ENCODE measurements around the gene ASB6. TPM values are rescaled to one million over a fixed set of nuclear protein-coding genes. Genes with fewer than 3 reads are reported as not detected.

Gene ASB6
- polyA plus RNA-seq, 2 donors: 14.4 to 15.1 TPM

DNA sequence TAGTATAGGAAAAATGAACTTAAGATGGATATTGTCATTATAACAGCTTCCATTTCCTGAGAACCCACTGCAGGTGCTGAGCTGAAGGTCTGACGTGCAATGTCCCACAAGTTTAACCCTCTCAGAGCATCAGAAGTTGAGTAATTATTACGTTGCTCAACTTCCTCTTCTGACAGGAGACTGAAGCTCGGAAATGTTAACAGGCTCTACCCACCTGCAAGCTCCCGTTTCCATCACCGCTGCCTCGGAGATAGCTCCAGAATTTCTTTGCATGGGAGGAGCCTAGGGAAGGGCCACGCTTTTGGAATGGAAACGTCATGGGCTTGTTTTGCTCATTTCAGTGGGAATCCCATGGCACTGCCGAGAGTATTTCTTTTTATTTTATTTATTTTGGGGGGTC is 17.0 kb downstream of the ASB6 start:
- 31 to 33% methylated on average over 9 of the region's 9 CpGs for WGBS, 2 donors
- Histone ChIP-seq H3K27ac (ENCODE audit: low read depth in 2 of 2, low read length in 1 of 2) (no peak overlapping the region), H3K4me3 (ENCODE audit: low read depth in 1 of 2, low read length in 2 of 2) (no peak overlapping the region), H3K27me3 (ENCODE audit: control insufficient read depth in 1 of 2, insufficient read depth in 2 of 2, low read length in 2 of 2) (peaks cover 0 to 2% of the 10 kb centered on the region in 2 donors), H3K36me3 (ENCODE audit: control insufficient read depth in 2 of 2, insufficient read depth in 2 of 2, low read length in 1 of 2) (no peaks in the 10 kb centered on the region), H3K9me3 (ENCODE audit: control insufficient read depth in 2 of 2, insufficient read depth in 1 of 2, low read depth in 1 of 2, low read length in 1 of 2) (no peaks in the 10 kb centered on the region), H3K4me1 (ENCODE audit: control insufficient read depth in 2 of 2, insufficient read depth in 2 of 2, low read length in 1 of 2) (peaks cover 10 to 15% of the 10 kb centered on the region in 2 donors)

DNA sequence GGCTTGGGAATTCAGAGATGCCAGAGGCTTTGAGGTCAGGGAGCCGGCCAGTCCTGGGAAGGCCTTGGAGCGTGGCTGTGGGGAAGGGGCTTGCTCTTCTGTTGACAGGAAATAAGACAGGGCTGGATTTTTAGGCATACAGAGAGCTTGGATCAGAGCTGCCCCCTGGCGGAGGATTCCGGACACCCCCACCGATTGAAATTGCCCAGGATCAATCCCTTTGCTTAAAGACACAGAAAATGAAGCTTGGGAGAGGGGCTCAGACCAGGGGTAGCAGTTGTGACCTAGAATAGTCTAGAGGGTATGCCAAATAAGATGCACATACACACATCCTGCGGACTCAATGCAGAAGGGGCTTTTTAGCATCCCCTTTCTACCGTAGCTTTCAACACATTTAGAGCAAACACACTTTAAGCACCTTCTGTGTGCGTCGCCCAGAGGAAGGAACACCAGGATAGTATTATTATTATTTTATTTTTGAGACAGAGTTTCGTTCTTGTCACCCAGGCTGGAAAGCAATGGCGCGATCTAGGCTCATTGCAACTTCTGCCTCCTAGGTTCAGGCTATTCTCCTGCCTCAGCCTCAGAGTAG is 17.7 kb downstream of the ASB6 start:
- peaks cover 10 to 15% of the 10 kb centered on the region in 2 donors for H3K4me1 ChIP-seq (ENCODE audit: control insufficient read depth in 2 of 2, insufficient read depth in 2 of 2, low read length in 1 of 2)
- 34 to 37% methylated on average over 12 of the region's 12 CpGs for WGBS, 2 donors
- no peak overlapping the region for H3K27ac ChIP-seq (ENCODE audit: low read depth in 2 of 2, low read length in 1 of 2)
- H3K9me3 ChIP-seq (ENCODE audit: control insufficient read depth in 2 of 2, insufficient read depth in 1 of 2, low read depth in 1 of 2, low read length in 1 of 2): no peaks in the 10 kb centered on the region
- no peak overlapping the region for H3K4me3 ChIP-seq (ENCODE audit: low read depth in 1 of 2, low read length in 2 of 2)
- peaks cover 0 to 5% of the 10 kb centered on the region in 2 donors for H3K27me3 ChIP-seq (ENCODE audit: control insufficient read depth in 1 of 2, insufficient read depth in 2 of 2, low read length in 2 of 2)
- H3K36me3 ChIP-seq (ENCODE audit: control insufficient read depth in 2 of 2, insufficient read depth in 2 of 2, low read length in 1 of 2): no peaks in the 10 kb centered on the region

DNA sequence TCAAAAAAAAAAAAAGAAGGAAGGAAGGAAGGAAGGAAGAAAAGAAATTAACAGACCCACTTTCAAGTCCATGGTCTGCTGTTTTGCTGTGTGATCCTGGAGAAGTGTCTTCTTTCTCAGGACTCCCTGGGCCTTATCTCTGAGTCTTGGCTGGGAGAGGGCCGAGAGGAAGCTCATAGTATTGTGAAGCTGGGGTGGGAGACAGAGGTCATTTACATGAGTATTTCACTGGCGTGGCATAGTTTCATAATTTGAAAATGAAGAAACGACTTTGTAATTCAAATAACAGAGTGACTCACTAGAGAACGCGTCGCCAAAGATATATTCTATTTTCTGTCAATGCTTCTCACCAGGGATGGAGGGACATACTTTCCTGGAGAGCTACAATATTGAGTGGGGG is 18.6 kb downstream of the ASB6 start:
- no peak overlapping the region for H3K4me3 ChIP-seq (ENCODE audit: low read depth in 1 of 2, low read length in 2 of 2)
- peaks cover 7 to 15% of the 10 kb centered on the region in 2 donors for H3K4me1 ChIP-seq (ENCODE audit: control insufficient read depth in 2 of 2, insufficient read depth in 2 of 2, low read length in 1 of 2)
- 63 to 68% methylated on average over 6 of the region's 6 CpGs for WGBS, 2 donors
- H3K36me3 ChIP-seq (ENCODE audit: control insufficient read depth in 2 of 2, insufficient read depth in 2 of 2, low read length in 1 of 2): no peaks in the 10 kb centered on the region
- no peak overlapping the region for H3K27ac ChIP-seq (ENCODE audit: low read depth in 2 of 2, low read length in 1 of 2)
- H3K27me3 ChIP-seq (ENCODE audit: control insufficient read depth in 1 of 2, insufficient read depth in 2 of 2, low read length in 2 of 2): peaks cover 0 to 5% of the 10 kb centered on the region in 2 donors
- no peaks in the 10 kb centered on the region for H3K9me3 ChIP-seq (ENCODE audit: control insufficient read depth in 2 of 2, insufficient read depth in 1 of 2, low read depth in 1 of 2, low read length in 1 of 2)

DNA sequence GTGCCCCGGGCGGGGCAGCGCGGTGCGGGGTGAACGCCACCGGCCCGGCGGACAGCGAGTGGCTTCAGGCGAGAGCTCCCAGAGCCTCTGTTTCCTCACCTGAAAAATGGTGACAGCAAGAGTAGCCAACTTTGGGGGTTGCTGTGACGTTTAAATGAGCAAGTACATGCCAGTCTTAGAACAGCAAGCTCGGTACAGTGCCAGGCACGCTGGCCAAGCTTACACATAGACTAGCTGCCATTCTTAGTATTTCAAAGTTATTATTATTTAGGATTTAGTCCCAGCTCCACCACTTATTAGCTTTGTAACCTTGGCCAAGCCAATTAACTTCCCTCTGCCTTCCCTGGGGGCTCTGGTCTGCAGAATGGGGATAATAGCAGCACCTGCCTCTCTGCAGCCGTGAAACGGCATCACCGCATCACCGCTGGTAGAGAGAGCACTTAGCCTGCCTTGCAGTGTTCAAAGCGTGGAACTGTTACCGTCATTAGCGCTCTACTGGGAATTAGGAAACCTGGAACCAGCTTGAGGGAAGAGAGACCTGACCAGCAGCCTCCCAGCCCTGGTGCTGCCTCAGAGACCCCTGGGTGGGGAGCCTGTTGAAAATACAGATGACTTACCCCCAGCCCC is 21.2 kb downstream of the ASB6 start, which contains the start of gene C9orf50:
TSS of gene C9orf50 (minus strand) at position 433 of the 627 bp plus-strand sequence. CDS start 527 bp downstream, outside the sequence.
- peaks cover 0 to 5% of the 10 kb centered on the region in 2 donors for H3K27me3 ChIP-seq (ENCODE audit: control insufficient read depth in 1 of 2, insufficient read depth in 2 of 2, low read length in 2 of 2)
- peaks cover 3 to 4% of the 10 kb centered on the region in 2 donors for H3K4me1 ChIP-seq (ENCODE audit: control insufficient read depth in 2 of 2, insufficient read depth in 2 of 2, low read length in 1 of 2)
- peak within 1 kb of the TSS; percentile 31 to 46 for H3K4me3 ChIP-seq (ENCODE audit: low read depth in 1 of 2, low read length in 2 of 2)
- H3K27ac ChIP-seq (ENCODE audit: low read depth in 2 of 2, low read length in 1 of 2): no peak within 1 kb of the TSS
- H3K9me3 ChIP-seq (ENCODE audit: control insufficient read depth in 2 of 2, insufficient read depth in 1 of 2, low read depth in 1 of 2, low read length in 1 of 2): no peaks in the 10 kb centered on the region
- WGBS, 2 donors: 20 to 22% methylated on average over 21 of the region's 21 CpGs
- no peaks in the 10 kb centered on the region for H3K36me3 ChIP-seq (ENCODE audit: control insufficient read depth in 2 of 2, insufficient read depth in 2 of 2, low read length in 1 of 2)

DNA sequence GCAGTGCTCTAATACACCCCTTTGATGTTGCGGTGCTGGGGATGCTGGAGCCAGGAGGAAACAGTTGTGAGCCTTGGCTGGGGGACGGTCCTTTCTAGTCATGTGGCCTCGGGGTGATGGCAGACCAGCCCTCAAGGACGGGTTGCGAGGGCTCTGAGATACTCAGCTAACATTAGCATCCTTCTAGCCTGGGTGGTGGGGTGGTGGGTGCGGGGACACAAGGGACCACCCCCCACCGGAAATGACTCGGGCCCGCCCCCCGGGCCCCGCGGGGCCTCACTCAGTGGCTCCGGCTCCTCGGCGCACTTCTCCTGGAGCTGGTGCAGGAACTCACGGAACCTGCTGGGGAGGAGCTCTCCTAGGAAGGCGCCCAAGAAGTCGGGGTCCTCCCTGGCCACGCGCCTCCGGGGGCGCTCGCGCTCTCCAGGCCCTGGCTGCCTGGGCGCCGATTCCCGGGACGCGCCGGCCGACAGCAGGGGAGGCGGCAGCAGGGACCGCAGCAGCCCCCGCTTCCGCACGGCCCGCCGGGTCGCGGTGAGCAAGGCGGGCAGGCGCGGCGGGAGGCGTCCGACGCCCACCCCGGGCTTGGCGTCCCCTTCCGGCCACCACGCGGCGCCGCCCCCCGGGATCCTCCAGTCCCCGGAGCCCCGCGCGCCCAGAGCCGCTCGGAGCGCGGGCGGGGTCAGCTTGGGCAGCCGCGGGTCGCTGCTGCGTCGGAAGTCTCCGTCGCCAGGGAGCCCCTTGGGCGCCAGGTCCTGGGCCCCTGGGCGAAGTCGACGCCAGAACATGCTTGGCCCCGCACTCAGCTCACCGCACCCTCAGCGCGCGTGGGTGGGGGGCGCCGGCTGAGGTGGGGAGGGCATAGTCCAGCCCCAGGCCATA is 21.9 kb downstream of the ASB6 start:
- H3K36me3 ChIP-seq (ENCODE audit: control insufficient read depth in 2 of 2, insufficient read depth in 2 of 2, low read length in 1 of 2): no peaks in the 10 kb centered on the region
- H3K27ac ChIP-seq (ENCODE audit: low read depth in 2 of 2, low read length in 1 of 2): no peak overlapping the region
- peak overlapping the region; percentile 31 to 46 for H3K4me3 ChIP-seq (ENCODE audit: low read depth in 1 of 2, low read length in 2 of 2)
- H3K4me1 ChIP-seq (ENCODE audit: control insufficient read depth in 2 of 2, insufficient read depth in 2 of 2, low read length in 1 of 2): peaks cover 0 to 3% of the 10 kb centered on the region in 2 donors
- 2% methylated on average over 51 to 82 of the region's 82 CpGs for WGBS, 2 donors
- H3K9me3 ChIP-seq (ENCODE audit: control insufficient read depth in 2 of 2, insufficient read depth in 1 of 2, low read depth in 1 of 2, low read length in 1 of 2): no peaks in the 10 kb centered on the region
- peaks cover 0 to 5% of the 10 kb centered on the region in 2 donors for H3K27me3 ChIP-seq (ENCODE audit: control insufficient read depth in 1 of 2, insufficient read depth in 2 of 2, low read length in 2 of 2)

DNA sequence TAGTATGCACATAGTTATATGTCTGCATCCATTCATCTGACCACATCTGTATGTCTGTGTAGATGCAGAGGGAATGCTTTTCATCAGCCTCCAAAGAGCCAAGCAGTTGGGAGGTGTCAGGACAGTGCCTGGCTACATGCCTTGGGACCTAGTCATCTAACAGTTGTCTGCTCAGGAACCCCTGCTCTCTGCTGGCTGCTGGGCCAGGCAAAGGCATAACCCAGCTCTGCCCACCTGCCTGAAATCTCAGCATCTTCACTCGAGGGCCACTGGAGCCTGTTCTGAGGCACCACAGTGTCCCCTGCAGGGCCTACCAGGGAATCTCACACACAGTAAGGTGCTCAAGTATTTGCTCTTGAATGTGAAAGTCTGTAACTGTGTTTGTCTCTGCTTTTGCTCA is 24.8 kb downstream of the ASB6 start:
- Histone ChIP-seq H3K4me3 (ENCODE audit: low read depth in 1 of 2, low read length in 2 of 2) (no peak overlapping the region), H3K27ac (ENCODE audit: low read depth in 2 of 2, low read length in 1 of 2) (no peak overlapping the region), H3K27me3 (ENCODE audit: control insufficient read depth in 1 of 2, insufficient read depth in 2 of 2, low read length in 2 of 2) (peaks cover 0 to 5% of the 10 kb centered on the region in 2 donors), H3K9me3 (ENCODE audit: control insufficient read depth in 2 of 2, insufficient read depth in 1 of 2, low read depth in 1 of 2, low read length in 1 of 2) (no peaks in the 10 kb centered on the region), H3K4me1 (ENCODE audit: control insufficient read depth in 2 of 2, insufficient read depth in 2 of 2, low read length in 1 of 2) (peaks cover 0 to 3% of the 10 kb centered on the region in 2 donors), H3K36me3 (ENCODE audit: control insufficient read depth in 2 of 2, insufficient read depth in 2 of 2, low read length in 1 of 2) (no peaks in the 10 kb centered on the region)
- 4 to 6% methylated on average over 1 of the region's 1 CpG for WGBS, 2 donors

DNA sequence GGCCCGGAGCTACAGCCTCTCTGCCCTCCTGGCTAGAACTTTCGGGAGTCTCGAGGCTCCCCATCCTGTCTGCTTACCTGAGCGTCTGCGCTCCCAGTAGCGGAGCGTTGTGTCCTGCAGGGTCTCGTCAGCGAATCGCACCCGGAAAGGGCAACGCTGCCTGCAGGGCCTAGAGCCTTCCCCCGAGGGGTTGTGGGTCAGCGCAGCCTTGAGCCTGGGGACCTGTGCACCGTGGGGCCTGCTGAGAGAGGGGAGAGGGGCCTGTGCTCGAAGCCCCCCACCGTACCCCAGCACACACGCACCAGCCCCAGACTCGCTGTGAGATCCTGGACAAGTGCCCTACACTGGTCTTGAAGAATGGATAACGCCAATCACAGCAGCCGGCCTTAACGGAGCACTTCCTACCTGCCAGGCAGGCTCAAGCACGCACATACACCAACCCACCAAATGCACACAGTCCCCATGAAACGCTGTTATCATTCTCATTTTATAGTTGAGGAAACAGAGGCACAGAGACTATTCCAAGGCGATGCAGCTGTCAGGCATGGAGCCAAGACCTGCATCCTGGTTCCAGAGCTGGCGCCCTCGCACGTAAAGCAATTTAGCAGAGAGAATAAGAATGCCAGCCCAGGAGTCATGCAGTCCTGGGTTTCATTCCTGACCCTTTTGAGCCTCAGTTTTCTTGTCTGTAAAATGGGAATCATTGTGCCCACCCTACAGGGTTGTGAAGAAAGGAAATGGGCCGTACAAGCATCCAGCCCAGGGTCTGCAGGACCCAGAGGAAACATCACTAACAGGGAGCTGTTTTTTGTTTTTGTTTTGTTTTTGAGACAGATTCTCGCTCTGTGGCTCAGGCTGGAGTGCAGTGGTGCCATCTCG is 26.3 kb downstream of the ASB6 start:
- H3K27ac ChIP-seq (ENCODE audit: low read depth in 2 of 2, low read length in 1 of 2): no peak overlapping the region
- 75 to 77% methylated on average over 31 of the region's 31 CpGs for WGBS, 2 donors
- peaks cover 0 to 3% of the 10 kb centered on the region in 2 donors for H3K27me3 ChIP-seq (ENCODE audit: control insufficient read depth in 1 of 2, insufficient read depth in 2 of 2, low read length in 2 of 2)
- H3K4me1 ChIP-seq (ENCODE audit: control insufficient read depth in 2 of 2, insufficient read depth in 2 of 2, low read length in 1 of 2): peaks cover 0 to 10% of the 10 kb centered on the region in 2 donors
- H3K4me3 ChIP-seq (ENCODE audit: low read depth in 1 of 2, low read length in 2 of 2): no peak overlapping the region
- H3K36me3 ChIP-seq (ENCODE audit: control insufficient read depth in 2 of 2, insufficient read depth in 2 of 2, low read length in 1 of 2): no peaks in the 10 kb centered on the region
- H3K9me3 ChIP-seq (ENCODE audit: control insufficient read depth in 2 of 2, insufficient read depth in 1 of 2, low read depth in 1 of 2, low read length in 1 of 2): no peaks in the 10 kb centered on the region

DNA sequence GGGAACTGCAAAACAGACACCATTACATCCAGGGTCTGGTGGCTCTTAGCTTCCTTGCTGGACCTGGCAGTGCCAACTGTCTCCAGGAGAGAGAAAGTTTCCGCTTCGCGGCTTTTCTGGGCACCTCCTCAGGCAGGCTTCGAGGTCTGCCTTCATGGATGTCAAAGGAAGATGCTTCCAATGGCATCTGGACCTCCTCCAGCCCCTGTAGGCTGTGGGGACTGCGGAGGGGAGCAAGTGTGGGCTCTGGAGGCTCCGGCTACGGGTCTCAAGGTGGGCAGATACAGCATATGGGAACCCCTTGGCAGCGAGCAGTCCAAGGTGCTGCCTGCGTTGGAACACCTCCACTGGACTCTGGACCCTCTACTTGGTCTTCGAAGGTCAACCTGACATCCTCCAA is 27.0 kb downstream of the ASB6 start:
- Histone ChIP-seq H3K9me3 (ENCODE audit: control insufficient read depth in 2 of 2, insufficient read depth in 1 of 2, low read depth in 1 of 2, low read length in 1 of 2) (no peaks in the 10 kb centered on the region), H3K4me1 (ENCODE audit: control insufficient read depth in 2 of 2, insufficient read depth in 2 of 2, low read length in 1 of 2) (peaks cover 0 to 8% of the 10 kb centered on the region in 2 donors), H3K36me3 (ENCODE audit: control insufficient read depth in 2 of 2, insufficient read depth in 2 of 2, low read length in 1 of 2) (no peaks in the 10 kb centered on the region), H3K4me3 (ENCODE audit: low read depth in 1 of 2, low read length in 2 of 2) (no peak overlapping the region), H3K27ac (ENCODE audit: low read depth in 2 of 2, low read length in 1 of 2) (no peak overlapping the region), H3K27me3 (ENCODE audit: control insufficient read depth in 1 of 2, insufficient read depth in 2 of 2, low read length in 2 of 2) (peaks cover 0 to 3% of the 10 kb centered on the region in 2 donors)
- WGBS, 2 donors: 83 to 84% methylated on average over 10 of the region's 10 CpGs
